NCI-H2081 treated with DMSO at 0.1 percent for 48 hours (cell line): Measurements from ENCODE around the gene EFCAB14.
"Not testable (repeated sequence)": the region's sequence is repeated elsewhere in the genome, so short reads cannot be mapped to it uniquely, and the experiment has no call there.

Experiments used
- DNase-seq: peaks from one replicate; lab custom pipeline; 2025; lab: John Stamatoyannopoulos, UW

The EFCAB14 gene

DNA sequence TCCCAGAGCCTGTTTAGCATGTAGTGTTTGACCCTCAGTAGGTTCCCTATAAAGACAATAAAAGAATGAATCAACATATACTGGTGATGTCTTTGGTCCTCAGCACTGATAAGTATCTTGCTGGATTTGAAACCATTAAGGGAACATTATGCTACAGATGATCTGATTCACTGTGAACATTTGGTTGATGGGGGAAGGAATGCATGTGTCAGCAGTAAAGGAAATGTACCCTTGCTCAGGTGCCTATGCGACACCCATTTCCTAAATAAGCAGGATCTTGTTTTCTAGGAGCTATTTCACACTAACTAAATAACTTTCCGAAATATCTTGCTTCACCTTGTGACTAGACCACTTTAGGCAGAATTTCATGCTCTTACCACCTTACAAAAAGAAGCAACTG is 34.2 kb downstream of the EFCAB14 start:
- no peak for DNase-seq

GRCh38 chr1:46682064-46682463 is 36.9 kb downstream of the EFCAB14 start:
- no peak for DNase-seq

DNA sequence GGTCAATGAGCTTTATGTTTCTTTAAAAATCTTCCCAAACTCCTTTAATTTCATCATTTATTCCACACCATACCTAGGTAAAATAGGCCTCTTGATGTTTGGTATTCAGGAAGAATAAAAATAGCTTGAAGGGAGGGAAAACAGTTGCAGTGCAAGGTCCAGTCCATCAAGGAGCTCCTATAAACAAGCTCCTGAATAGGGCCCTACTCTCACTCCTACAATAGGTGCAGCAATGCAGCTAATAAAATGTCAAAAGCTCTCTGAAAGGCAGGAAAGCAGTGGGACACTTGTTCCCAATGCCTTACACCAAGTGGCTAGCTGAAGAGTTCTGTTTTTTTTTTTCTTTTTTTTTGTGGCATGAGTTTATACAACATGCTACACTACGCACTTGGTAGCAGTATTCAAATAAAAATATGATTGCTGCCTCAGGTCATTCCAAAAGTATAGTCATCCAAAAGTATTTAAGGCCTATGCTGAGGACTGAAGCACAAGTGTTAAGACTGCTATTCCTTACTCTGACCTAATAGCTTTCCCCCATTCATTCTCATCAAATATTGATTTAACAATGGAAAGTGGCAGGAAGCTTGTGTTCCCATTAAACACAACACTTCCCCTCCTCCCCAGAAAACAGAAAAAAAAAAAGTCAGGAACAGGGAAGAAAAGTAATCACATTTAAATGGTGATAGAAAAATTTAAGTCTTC is 37.4 kb downstream of the EFCAB14 start:
- DNase-seq, result no peak

DNA sequence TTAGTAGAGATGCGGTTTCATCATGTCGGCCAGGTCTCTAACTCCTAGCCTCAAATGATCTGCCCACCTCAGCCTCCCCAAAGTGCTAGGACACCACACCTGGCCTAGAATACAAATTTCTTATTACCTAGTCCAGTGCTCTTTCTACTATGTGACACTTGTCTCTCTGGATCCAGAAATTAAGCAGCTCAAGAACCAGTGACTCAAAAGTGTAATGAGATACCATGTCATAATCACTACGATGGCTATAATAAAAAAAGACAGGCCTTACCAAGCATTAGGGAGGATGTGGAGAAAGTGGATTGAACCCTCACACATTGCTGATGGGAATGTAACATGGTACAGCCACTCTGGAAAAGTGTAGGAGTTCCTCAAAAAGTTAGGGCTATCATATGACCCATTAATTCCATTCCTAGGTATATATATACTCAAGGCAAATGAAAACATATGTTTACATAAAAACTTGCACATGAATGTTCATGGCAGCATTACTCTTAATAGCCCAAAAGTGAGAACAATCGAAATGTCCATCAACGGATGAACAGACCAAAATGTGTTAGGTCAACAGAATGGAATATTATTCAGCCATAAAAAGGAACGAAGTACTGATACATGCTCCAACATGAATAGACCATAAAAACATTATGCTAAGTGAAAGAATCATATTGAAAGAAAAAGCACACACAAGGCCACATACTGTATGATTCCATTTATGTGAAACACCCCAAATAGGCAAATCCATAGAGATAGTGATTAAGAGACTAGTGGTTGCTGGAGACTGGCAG is 38.9 kb downstream of the EFCAB14 start:
- no peak for DNase-seq

DNA sequence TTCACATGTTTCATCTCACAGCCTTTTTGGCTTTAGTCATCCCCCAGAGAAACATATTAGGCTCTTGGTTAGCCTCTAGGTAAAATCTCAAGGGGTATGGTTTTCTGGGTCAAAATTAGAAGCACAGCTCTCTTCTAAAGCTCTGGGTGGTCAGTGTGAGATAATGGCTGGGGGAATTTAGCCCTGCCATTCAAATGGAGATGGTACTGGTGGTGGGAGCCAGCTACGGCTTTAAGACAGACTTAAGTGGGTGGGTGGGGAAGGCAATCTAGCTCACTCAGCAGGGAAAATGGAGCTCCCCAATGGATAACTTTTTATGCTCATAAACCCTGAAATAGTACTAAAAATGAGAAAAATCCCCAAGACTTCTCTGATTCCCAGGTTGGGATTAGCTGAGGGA is 41.6 kb downstream of the EFCAB14 start:
- DNase-seq, result no peak

DNA sequence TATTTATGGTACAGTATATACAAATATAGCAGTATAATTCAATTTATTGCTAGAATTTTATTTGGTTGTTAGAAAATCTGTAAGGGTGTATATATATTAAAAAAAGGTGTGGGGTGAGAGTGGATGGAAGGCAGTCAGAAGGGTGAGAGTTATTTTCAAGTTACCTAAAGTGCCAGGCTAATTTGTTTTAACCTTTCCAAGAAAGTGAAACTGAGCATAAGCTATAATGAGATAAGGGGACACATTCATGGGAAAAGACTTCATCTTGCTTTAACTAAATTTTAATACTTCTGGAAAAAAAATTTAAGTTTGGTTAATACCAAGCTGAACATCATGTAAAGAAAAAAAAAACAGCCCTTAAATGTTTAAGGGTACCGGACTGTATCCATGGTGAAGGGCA is 42.4 kb downstream of the EFCAB14 start:
- no peak for DNase-seq

- DNase-seq, result no peak
These were observed 43.2 kb downstream of the EFCAB14 start for GRCh38 chr1:46675549-46676314.

- DNase-seq, result no peak
These were observed 45.1 kb downstream of the EFCAB14 start for GRCh38 chr1:46673749-46674182.

GRCh38 chr1:46672696-46673095 is 46.2 kb downstream of the EFCAB14 start:
- DNase-seq, result no peak

DNA sequence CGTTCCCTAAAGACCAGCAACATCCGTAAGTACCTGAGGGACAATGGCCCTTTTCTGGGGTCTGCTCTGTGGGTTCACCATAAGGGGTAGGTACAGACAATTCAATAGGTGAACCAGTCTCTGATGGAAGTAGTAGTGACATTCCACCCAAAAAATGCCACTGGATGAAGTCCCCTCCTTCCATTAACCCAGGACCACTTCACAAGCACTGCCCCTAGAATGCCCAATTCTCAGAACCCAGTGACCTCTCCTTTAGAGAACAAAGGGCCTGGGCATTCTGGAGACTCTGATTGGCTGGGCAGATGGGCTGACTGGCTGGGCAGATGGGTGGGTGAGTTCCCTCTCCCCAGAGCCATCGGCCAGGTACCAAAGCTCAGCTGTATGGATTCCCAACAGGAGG is 47.4 kb downstream of the EFCAB14 start, which contains the start of gene TEX38:
Gene TEX38, plus strand, starts transcription at position 301 of the 400 bp plus-strand sequence. Its CDS starts 81 bp downstream, at position 382.
- no peak for DNase-seq

DNA sequence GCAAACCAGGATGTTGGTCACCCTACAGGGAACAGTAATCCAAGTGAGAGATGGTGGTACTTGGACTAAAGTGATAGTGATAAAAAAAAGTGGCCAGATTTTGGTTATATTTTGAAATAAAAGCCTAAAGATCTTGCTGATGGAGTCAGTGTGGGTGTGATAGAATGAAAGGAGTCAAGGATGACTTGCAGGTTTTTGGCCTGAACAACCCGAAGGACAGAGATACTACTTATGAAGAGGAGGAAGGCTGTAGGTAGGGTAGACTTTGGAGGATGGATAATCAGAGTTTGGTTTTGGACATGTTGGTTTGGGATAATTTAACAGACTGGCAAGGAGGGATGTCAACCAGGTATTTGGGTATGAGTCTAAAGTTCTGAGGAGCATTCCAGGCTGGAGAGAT is 48.8 kb downstream of the EFCAB14 start:
- DNase-seq, result no peak

DNA sequence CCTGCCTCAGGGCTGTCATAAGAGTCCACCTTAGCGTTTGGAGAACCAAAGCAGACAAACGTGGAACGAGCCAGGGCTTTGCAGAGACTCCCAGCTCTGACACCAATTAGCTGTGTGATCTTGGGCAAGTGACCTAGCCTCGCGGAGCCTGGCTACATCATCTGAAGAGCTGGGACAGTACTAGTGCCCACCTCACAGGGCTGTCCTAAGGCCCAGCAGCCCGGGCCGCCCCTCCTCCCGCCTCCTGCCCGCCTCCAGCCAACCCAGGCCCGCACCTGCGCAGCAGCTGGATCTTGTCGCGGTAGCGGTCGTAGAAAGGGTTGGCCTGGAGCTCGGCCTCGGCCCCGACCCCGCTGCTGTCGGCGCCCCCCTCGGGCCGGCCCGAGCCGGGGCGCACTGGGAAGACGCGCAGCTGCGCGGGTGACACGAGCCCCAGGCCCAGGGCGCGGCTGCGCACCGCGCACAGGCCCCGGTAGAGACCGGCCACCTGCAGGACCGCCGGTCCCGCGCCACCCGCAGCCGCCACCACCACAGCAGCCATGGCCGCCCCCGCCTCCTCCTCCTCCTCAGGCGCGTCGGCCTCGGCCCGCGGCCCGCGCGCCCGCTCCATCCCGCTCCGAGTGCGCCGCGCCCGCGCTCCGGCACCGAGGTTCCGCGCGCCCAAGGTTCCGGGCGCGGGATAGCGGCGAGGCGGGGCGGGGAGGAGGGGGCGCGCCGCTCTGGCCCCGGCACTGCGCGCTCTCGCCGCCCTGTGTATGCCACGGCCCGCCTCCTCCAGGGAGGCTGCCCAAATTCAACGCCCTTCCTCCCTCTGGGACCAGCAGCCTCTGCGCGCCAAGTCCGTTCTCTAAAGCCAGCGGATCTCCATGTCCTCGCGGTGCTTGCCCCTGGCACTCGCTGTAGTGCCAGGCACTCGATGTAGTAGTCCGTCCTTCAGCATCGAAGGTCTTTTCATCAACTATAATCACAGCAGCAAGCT is 50.8 kb downstream of the EFCAB14 start, which contains the start of gene ATPAF1:
Gene ATPAF1, minus strand, starts transcription at position 583 of the 979 bp plus-strand sequence. Its CDS starts 42 bp downstream, at position 541.
- DNase-seq, result peak; percentile 16

DNA sequence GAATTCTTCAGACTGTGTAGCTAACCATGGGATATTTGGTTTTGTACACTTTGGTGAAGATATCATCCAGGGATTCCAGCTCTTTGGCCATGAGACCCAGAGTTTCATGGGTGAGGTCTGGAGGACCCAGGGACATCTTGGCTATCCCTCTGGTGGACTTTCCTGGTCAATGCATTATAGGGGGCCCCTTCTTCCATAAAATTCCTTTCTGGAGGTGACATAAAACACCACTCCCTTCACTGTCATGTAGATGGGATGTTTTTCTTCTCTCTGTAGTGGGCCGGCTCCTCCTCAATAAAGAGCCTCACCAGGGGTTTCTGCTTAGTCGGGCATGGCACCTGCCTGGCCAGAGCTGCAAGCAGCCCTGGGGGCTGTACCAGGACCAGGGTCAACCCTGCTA is 52.9 kb downstream of the EFCAB14 start:
- no peak for DNase-seq

DNA sequence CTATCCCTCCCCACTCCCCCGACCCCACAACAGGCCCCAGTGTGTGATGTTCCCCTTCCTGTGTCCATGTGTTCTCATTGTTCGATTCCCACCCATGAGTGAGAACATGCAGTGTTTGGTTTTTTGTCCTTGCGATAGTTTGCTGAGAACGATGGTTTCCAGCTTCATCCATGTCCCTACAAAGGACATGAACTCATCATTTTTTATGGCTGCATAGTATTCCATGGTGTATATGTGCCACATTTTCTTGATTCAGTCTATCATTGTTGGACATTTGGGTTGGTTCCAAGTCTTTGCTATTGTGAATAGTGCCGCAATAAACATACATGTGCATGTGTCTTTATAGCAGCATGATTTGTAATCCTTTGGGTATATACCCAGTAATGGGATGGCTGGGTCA is 56.0 kb downstream of the EFCAB14 start:
- DNase-seq, result not testable (repeated sequence)

- DNase-seq, result not testable (repeated sequence)
These were observed 58.8 kb downstream of the EFCAB14 start for GRCh38 chr1:46660116-46660515.

DNA sequence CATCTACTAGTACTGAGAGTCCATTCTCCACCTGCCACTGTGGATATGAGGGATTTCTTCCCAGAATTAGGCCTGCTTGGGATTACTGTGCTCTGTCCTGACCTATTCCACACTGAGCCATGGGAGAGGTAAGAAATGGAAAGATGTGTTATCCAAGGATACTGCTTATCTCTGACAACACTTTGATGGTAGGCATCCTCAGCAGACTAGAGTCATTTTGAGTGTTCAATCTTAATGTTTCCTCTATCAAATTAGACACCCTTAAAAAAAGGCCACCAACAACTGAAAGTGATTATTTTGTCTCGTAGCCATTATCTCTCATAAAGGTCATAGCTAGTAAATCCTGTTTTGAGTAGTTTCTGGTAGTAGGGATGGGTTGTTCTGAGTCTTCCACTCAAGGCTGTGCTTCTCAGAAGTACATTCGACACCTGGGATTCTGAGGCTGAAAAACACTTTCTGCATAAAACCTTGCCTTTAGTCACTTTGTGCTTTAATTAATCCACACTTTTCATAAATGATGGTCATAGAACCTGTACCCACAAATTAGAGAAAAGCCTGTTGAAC is 59.5 kb downstream of the EFCAB14 start:
- no peak for DNase-seq

- no peak for DNase-seq
These were observed 61.1 kb downstream of the EFCAB14 start for GRCh38 chr1:46657775-46658174.

GRCh38 chr1:46656643-46657042 is 62.3 kb downstream of the EFCAB14 start:
- no peak for DNase-seq

DNA sequence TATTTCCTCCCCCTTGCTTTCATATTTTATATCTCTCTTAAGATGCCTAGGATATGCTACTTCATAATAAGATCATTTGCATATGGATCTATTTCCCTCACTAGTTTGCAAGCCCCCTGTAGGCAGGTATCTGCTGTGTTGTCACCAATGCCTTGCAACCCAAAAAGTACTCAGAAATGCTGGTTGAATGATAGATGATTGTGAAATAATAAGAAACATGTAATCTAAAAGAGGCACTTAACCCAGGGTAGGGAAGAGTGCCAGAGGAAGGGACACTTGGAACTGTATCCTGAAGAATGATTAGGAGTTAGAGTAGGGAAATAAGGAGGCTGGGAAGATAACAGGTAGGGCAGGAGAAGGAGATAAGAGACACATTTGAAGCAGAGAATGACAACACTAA is 63.1 kb downstream of the EFCAB14 start:
- no peak for DNase-seq

DNA sequence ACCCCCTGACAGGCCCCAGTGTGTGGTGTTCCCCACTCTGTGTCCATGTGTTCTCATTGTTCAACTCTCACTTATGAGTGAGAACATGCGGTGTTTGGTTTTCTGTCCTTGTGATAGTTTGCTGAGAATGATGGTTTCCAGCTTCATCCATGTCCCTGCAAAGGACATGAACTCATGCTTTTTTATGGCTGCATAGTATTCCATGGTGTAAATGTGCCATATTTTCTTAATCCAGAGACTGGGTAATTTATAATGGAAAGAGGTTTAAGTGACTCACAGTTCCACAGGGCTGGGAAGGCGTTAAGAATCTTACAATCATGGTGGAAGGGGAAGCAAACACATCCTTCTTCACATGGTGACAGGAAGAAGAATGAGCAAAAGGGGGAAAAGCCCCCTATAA is 64.2 kb downstream of the EFCAB14 start:
- not testable (repeated sequence) for DNase-seq

DNA sequence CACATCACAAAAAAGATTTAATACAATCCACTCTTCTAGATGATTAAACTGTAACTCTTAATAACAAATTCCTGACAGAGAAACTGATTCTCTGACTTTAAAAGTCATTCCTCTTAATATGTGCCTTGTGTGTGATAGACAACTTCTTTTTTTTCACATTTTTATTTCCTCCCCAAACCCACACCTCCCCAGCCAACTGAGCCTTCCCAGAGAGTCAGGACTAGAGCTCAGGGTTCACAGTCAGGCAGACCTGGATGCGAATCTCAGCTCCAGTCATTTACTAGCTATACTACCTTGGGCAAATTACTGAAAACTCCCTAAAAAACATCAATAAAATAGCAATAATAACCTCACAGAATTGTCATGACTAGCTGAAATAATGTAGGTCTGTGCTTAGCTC is 64.9 kb downstream of the EFCAB14 start:
- no peak for DNase-seq
